T-helper 1 cell treated with Interleukin-12 subunit alpha and Interleukin-12 subunit beta and Interleukin-4 antibody, amounts not matched to agents 30 ng/mL and 1 ng/mL, for 36 hours (primary cell): ENCODE measurements around the gene TMEM19. TPM values are rescaled to one million over a fixed set of nuclear protein-coding genes. Genes with fewer than 3 reads are reported as not detected.

Experiments
- total RNA-seq: library from RNA; stranded (reverse); gene quantifications from 2 replicates; pipeline ENCODE4 v1.2.3, GENCODE V29; 2022

Gene TMEM19
- total RNA-seq, 1 donor from 2014 or later, result 13.9 TPM

Other genes with a start within 250 kb of the TMEM19 start
- gene LGR5, start 246.3 kb upstream of the TMEM19 start, total RNA-seq, result not detected in 2 replicates
- gene ZFC3H1, start 22.2 kb upstream of the TMEM19 start, total RNA-seq, result 65.4 and 69.2 TPM in 2 replicates
- gene THAP2, start 21.8 kb upstream of the TMEM19 start, total RNA-seq, result 5.4 and 7.6 TPM in 2 replicates
- 63.3 and 70.8 TPM in 2 replicates for gene RAB21, start 68.8 kb downstream of the TMEM19 start, total RNA-seq
- 56.2 and 57.8 TPM in 2 replicates for gene TBC1D15, start 153.7 kb downstream of the TMEM19 start, total RNA-seq